ENCODE results near the gene PCMTD2.

Gene PCMTD2

DNA sequence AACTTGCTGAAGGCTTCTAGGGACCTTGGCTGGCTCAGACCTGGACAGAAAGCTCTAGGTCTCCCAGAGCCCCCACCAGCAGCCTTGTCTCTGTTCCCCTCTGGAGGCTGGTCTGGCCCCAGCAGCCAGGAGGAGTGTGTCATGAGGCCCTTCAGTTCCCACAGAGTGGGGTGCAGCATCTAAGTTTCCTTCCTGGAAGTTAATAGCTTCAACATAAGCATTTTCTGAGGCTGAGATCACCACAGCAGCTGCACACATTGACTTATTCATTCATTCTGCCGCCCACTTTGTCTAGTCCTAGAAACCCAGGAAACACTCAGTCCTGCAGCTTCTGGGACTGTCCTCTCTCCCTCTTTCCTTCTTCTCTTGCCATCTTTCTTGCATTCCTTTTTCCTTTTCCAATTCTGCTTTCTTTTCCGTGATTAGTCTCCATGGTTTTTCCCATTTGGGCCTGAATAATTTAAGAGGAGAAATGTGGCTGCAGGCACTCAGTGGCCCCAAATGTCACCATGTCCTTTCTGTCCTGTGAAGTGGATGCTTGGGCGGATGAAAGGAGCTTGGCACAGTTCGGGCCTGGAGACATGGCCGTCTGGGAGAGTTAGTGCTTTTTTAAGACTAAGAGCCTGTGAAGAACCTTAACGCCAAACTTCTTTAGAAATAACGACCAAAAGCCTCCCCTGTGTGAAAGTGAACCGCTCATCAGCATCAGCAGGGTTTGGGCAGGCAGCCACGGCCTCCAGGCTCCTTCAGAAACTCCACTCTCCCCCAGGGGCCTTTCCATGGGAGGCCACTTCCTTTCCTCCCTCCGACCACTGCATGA lies 31.0 kb upstream of the PCMTD2 start:
- no peaks in the 10 kb centered on the region for H4K20me1 ChIP-seq (ENCODE audit: insufficient read depth, low read length)
- H3K9me3 ChIP-seq (ENCODE audit: low read length), result no peaks in the 10 kb centered on the region
- no peak overlapping the region for H2AFZ ChIP-seq (ENCODE audit: low read length)
- no peak overlapping the region for H3K4me3 ChIP-seq (ENCODE audit: low read depth, low read length, poor library complexity, severe bottlenecking)
- no peak overlapping the region for H3K27ac ChIP-seq (ENCODE audit: low read depth, low read length, poor library complexity, severe bottlenecking)
- H3F3A ChIP-seq (ENCODE audit: insufficient read depth, low read length), result no peaks in the 10 kb centered on the region
- peaks cover 7% of the 10 kb centered on the region; the same call in 1 of the 2 replicates for H3K27me3 ChIP-seq (ENCODE audit: insufficient read depth, low read length)
- no peaks in the 10 kb centered on the region for H3K36me3 ChIP-seq (ENCODE audit: insufficient read depth, low read length)
- no peaks in the 10 kb centered on the region for H3K9me2 ChIP-seq (ENCODE audit: low read depth, low read length)
- TF ChIP-seq, protein P1, sequence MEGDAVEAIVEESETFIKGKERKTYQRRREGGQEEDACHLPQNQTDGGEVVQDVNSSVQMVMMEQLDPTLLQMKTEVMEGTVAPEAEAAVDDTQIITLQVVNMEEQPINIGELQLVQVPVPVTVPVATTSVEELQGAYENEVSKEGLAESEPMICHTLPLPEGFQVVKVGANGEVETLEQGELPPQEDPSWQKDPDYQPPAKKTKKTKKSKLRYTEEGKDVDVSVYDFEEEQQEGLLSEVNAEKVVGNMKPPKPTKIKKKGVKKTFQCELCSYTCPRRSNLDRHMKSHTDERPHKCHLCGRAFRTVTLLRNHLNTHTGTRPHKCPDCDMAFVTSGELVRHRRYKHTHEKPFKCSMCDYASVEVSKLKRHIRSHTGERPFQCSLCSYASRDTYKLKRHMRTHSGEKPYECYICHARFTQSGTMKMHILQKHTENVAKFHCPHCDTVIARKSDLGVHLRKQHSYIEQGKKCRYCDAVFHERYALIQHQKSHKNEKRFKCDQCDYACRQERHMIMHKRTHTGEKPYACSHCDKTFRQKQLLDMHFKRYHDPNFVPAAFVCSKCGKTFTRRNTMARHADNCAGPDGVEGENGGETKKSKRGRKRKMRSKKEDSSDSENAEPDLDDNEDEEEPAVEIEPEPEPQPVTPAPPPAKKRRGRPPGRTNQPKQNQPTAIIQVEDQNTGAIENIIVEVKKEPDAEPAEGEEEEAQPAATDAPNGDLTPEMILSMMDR (IDR thresholded peaks at IDR 0.05; ENCODE audit: low read length), result no peak
- no peak for TF ChIP-seq EZH2 (IDR thresholded peaks at IDR 0.05; ENCODE audit: borderline replicate concordance, low read length)
- no peaks in the 10 kb centered on the region for H3K4me1 ChIP-seq (ENCODE audit: insufficient read depth, low read length, severe bottlenecking)
- no peaks in the 10 kb centered on the region for H3K79me2 ChIP-seq (ENCODE audit: insufficient read depth, low read length)
- H3K9ac ChIP-seq (ENCODE audit: low read length), result no peak overlapping the region
- H3K4me2 ChIP-seq (ENCODE audit: low read length), result no peak overlapping the region

GRCh38 chr20:64225171-64225595 lies 30.4 kb upstream of the PCMTD2 start:
- Histone ChIP-seq H3K79me2 (ENCODE audit: insufficient read depth, low read length) (no peaks in the 10 kb centered on the region), H3K9me2 (ENCODE audit: low read depth, low read length) (no peaks in the 10 kb centered on the region), H3K4me1 (ENCODE audit: insufficient read depth, low read length, severe bottlenecking) (no peaks in the 10 kb centered on the region), H3K27me3 (ENCODE audit: insufficient read depth, low read length) (peaks cover 7% of the 10 kb centered on the region; the same call in 1 of the 2 replicates), H3K9ac (ENCODE audit: low read length) (no peak overlapping the region), H3K9me3 (ENCODE audit: low read length) (no peaks in the 10 kb centered on the region), H3K27ac (ENCODE audit: low read depth, low read length, poor library complexity, severe bottlenecking) (no peak overlapping the region), H3K4me3 (ENCODE audit: low read depth, low read length, poor library complexity, severe bottlenecking) (no peak overlapping the region), H2AFZ (ENCODE audit: low read length) (no peak overlapping the region), H3F3A (ENCODE audit: insufficient read depth, low read length) (no peaks in the 10 kb centered on the region), H3K4me2 (ENCODE audit: low read length) (no peak overlapping the region), H3K36me3 (ENCODE audit: insufficient read depth, low read length) (no peaks in the 10 kb centered on the region), H4K20me1 (ENCODE audit: insufficient read depth, low read length) (no peaks in the 10 kb centered on the region)
- TF ChIP-seq, protein P1 (IDR thresholded peaks at IDR 0.05; ENCODE audit: low read length), result no peak
- TF ChIP-seq EZH2 (IDR thresholded peaks at IDR 0.05; ENCODE audit: borderline replicate concordance, low read length), result no peak

GRCh38 chr20:64225828-64226598 lies 29.5 kb upstream of the PCMTD2 start:
- no peak overlapping the region for H3K4me2 ChIP-seq (ENCODE audit: low read length)
- H3K27ac ChIP-seq (ENCODE audit: low read depth, low read length, poor library complexity, severe bottlenecking), result no peak overlapping the region
- H3K4me3 ChIP-seq (ENCODE audit: low read depth, low read length, poor library complexity, severe bottlenecking), result no peak overlapping the region
- no peaks in the 10 kb centered on the region for H3K4me1 ChIP-seq (ENCODE audit: insufficient read depth, low read length, severe bottlenecking)
- no peaks in the 10 kb centered on the region for H3F3A ChIP-seq (ENCODE audit: insufficient read depth, low read length)
- H2AFZ ChIP-seq (ENCODE audit: low read length), result no peak overlapping the region
- H3K9ac ChIP-seq (ENCODE audit: low read length), result no peak overlapping the region
- no peaks in the 10 kb centered on the region for H3K79me2 ChIP-seq (ENCODE audit: insufficient read depth, low read length)
- TF ChIP-seq, protein P1 (IDR thresholded peaks at IDR 0.05; ENCODE audit: low read length), result no peak
- no peak for TF ChIP-seq EZH2 (IDR thresholded peaks at IDR 0.05; ENCODE audit: borderline replicate concordance, low read length)
- H4K20me1 ChIP-seq (ENCODE audit: insufficient read depth, low read length), result no peaks in the 10 kb centered on the region
- H3K9me2 ChIP-seq (ENCODE audit: low read depth, low read length), result no peaks in the 10 kb centered on the region
- no peaks in the 10 kb centered on the region for H3K9me3 ChIP-seq (ENCODE audit: low read length)
- peaks cover 7% of the 10 kb centered on the region; the same call in 1 of the 2 replicates for H3K27me3 ChIP-seq (ENCODE audit: insufficient read depth, low read length)
- H3K36me3 ChIP-seq (ENCODE audit: insufficient read depth, low read length), result no peaks in the 10 kb centered on the region
